Stimulated activated CD8-positive, alpha-beta memory T cell treated with anti-CD3 and anti-CD28 coated beads, Interleukin-12 subunit alpha, Interleukin-12 subunit beta, amount 100 ng/mL, for 1 hour (primary cell): ENCODE measurements around the gene CEP104.
A peak's percentile ranks its signal among the peaks of the same experiment; 100 is the strongest.

Source experiments
- DNase-seq: peaks from one replicate; pipeline ENCODE4 v3.0.0-alpha.2; 2020; ENCODE audit warnings: low read depth

CEP104 gene

GRCh38 chr1:3777647-3778589 is 79.1 kb downstream of the CEP104 start:
- DNase-seq = no peak

GRCh38 chr1:3777078-3777547 is 79.9 kb downstream of the CEP104 start:
- DNase-seq = no peak

GRCh38 chr1:3776231-3776961 is 80.6 kb downstream of the CEP104 start:
- no peak for DNase-seq

- peak; percentile 23 for DNase-seq
Measured at GRCh38 chr1:3775490-3776230, 81.4 kb downstream of the CEP104 start.

- DNase-seq = no peak
Measured at GRCh38 chr1:3774946-3775489, 82.0 kb downstream of the CEP104 start.

GRCh38 chr1:3774276-3774945 is 82.6 kb downstream of the CEP104 start:
- DNase-seq = no peak

- no peak for DNase-seq
Measured at GRCh38 chr1:3773572-3774275, 83.3 kb downstream of the CEP104 start.

GRCh38 chr1:3772715-3773571 is 84.1 kb downstream of the CEP104 start, which contains the start of gene SMIM1:
TSS of gene SMIM1 (plus strand) at chr1:3772749. CDS start at chr1:3775374, 2,625 bp downstream.
- no peak for DNase-seq

GRCh38 chr1:3772027-3772714 is 84.8 kb downstream of the CEP104 start:
- peak; percentile 74 for DNase-seq

GRCh38 chr1:3771108-3772026 is 85.6 kb downstream of the CEP104 start:
- DNase-seq = no peak

GRCh38 chr1:3770047-3770765 is 86.8 kb downstream of the CEP104 start:
- no peak for DNase-seq

GRCh38 chr1:3768811-3769390 is 88.1 kb downstream of the CEP104 start:
- no peak for DNase-seq

GRCh38 chr1:3767328-3767925 is 89.6 kb downstream of the CEP104 start:
- DNase-seq = no peak

- DNase-seq = no peak
Measured at GRCh38 chr1:3763351-3764125, 93.5 kb downstream of the CEP104 start.

- no peak for DNase-seq
Measured at GRCh38 chr1:3762873-3763228, 94.2 kb downstream of the CEP104 start.
